Loucy (cell line): ENCODE data around the gene IFNA21.
"Not testable (repeated sequence)": the region's sequence is repeated elsewhere in the genome, so short reads cannot be mapped to it uniquely, and the experiment has no call there.

Experiments used
- H2AFZ ChIP-seq: fragments of 200-600 bp; sonication (generic); 2 replicates; pipeline ENCODE4 v1.6.0; 2016; ENCODE audit warnings: antibody characterized with exemption, mild to moderate bottlenecking, low read length, moderate library complexity
- H3F3A ChIP-seq: fragments of 200-600 bp; 2 replicates; pipeline ENCODE4 v1.6.0; 2016; ENCODE audit warnings: antibody characterized with exemption, low read depth, mild to moderate bottlenecking
- H3K27me3 ChIP-seq: fragments of 200-600 bp; sonication (generic); 2 replicates; pipeline ENCODE4 v1.6.1; 2014; ENCODE audit warnings: low read length, mild to moderate bottlenecking; ENCODE audit not compliant: insufficient read depth, poor library complexity, severe bottlenecking
- H3K36me3 ChIP-seq: fragments of 200-600 bp; sonication (generic); 2 replicates; pipeline ENCODE4 v1.6.1; 2016; ENCODE audit warnings: low read length; ENCODE audit not compliant: insufficient read depth
- H3K4me1 ChIP-seq: fragments of 200-600 bp; sonication (generic); 2 replicates; pipeline ENCODE4 v1.5.1; 2014; ENCODE audit warnings: low read length, mild to moderate bottlenecking; ENCODE audit not compliant: insufficient read depth, poor library complexity, severe bottlenecking
- H3K4me2 ChIP-seq: fragments of 200-600 bp; sonication (generic); 2 replicates; pipeline ENCODE4 v1.6.0; 2014; ENCODE audit warnings: antibody characterized with exemption, low read length, low read depth, mild to moderate bottlenecking; ENCODE audit not compliant: poor library complexity, severe bottlenecking
- H3K4me3 ChIP-seq: fragments of 200-600 bp; sonication (generic); 2 replicates; pipeline ENCODE4 v1.5.1; 2014; ENCODE audit warnings: low read length, mild to moderate bottlenecking, mixed read lengths; ENCODE audit not compliant: poor library complexity, severe bottlenecking
- H3K79me2 ChIP-seq: fragments of 200-600 bp; sonication (generic); 2 replicates; pipeline ENCODE4 v1.6.1; 2014; ENCODE audit warnings: low read length; ENCODE audit not compliant: insufficient read depth
- H3K9ac ChIP-seq: fragments of 200-600 bp; sonication (generic); 2 replicates; pipeline ENCODE4 v1.6.0; 2014; ENCODE audit warnings: mild to moderate bottlenecking, low read depth, low read length, moderate library complexity; ENCODE audit not compliant: poor library complexity, severe bottlenecking
- H3K9me2 ChIP-seq: fragments of 200-600 bp; sonication (generic); replicated peaks from 2 replicates; pipeline ENCODE4 v1.6.1; 2016; ENCODE audit warnings: low read depth, low read length, mixed read lengths
- H3K9me3 ChIP-seq: fragments of 200-600 bp; sonication (generic); 2 replicates; pipeline ENCODE4 v1.6.1; 2014; ENCODE audit warnings: mild to moderate bottlenecking, antibody characterized with exemption, low read length, low read depth; ENCODE audit not compliant: insufficient read depth
- H4K20me1 ChIP-seq: fragments of 200-600 bp; sonication (generic); 2 replicates; pipeline ENCODE4 v1.6.0; 2014; ENCODE audit warnings: antibody characterized with exemption, low read length, mild to moderate bottlenecking; ENCODE audit not compliant: insufficient read depth, poor library complexity, severe bottlenecking
- EZH2phosphoT487 ChIP-seq: fragments of 200-600 bp; IDR thresholded peaks from 2 replicates; pipeline ENCODE4 v1.6.1; 2018; ENCODE audit warnings: antibody characterized with exemption, mild to moderate bottlenecking, moderate library complexity, borderline replicate concordance
- TF ChIP-seq, protein P1 (sequence below): fragments of 200-600 bp; sonication (generic); conservative IDR thresholded peaks from 2 replicates; pipeline ENCODE4 v1.5.1; 2014; ENCODE audit warnings: mild to moderate bottlenecking, antibody characterized with exemption, low read length

Gene IFNA21

DNA sequence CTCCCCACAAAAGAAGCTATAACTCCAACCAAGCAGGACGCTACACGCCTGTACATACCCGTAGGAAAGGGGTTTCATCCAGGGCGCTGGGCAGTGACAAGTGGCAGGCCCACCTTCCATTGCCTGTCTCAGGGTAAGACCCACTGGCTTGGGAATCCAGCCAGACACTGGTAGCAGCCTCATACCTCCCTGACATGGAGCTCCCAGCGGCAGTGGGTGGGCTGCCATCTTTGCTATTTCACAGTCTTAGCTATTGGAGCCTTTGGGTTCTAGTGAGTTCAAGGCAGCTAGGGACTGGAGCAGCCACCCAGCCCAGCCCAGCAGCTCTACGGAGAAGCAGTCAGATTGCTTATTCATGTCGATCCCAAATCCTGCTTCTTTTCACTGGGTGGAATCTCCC lies 43.9 kb upstream of the IFNA21 start:
- no peak overlapping the region for H3K9ac ChIP-seq
- H3F3A ChIP-seq, result no peaks in the 10 kb centered on the region
- no peaks in the 10 kb centered on the region for H3K27me3 ChIP-seq
- no peak for TF ChIP-seq EZH2phosphoT487
- TF ChIP-seq, protein P1, sequence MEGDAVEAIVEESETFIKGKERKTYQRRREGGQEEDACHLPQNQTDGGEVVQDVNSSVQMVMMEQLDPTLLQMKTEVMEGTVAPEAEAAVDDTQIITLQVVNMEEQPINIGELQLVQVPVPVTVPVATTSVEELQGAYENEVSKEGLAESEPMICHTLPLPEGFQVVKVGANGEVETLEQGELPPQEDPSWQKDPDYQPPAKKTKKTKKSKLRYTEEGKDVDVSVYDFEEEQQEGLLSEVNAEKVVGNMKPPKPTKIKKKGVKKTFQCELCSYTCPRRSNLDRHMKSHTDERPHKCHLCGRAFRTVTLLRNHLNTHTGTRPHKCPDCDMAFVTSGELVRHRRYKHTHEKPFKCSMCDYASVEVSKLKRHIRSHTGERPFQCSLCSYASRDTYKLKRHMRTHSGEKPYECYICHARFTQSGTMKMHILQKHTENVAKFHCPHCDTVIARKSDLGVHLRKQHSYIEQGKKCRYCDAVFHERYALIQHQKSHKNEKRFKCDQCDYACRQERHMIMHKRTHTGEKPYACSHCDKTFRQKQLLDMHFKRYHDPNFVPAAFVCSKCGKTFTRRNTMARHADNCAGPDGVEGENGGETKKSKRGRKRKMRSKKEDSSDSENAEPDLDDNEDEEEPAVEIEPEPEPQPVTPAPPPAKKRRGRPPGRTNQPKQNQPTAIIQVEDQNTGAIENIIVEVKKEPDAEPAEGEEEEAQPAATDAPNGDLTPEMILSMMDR, result no peak
- H2AFZ ChIP-seq, result no peak overlapping the region
- H3K9me2 ChIP-seq, result no peaks in the 10 kb centered on the region
- H3K4me2 ChIP-seq, result no peak overlapping the region
- H3K36me3 ChIP-seq, result no peaks in the 10 kb centered on the region
- no peak overlapping the region for H3K4me3 ChIP-seq
- no peaks in the 10 kb centered on the region for H4K20me1 ChIP-seq
- no peaks in the 10 kb centered on the region for H3K79me2 ChIP-seq
- H3K4me1 ChIP-seq, result no peaks in the 10 kb centered on the region
- H3K9me3 ChIP-seq, result no peaks in the 10 kb centered on the region

DNA sequence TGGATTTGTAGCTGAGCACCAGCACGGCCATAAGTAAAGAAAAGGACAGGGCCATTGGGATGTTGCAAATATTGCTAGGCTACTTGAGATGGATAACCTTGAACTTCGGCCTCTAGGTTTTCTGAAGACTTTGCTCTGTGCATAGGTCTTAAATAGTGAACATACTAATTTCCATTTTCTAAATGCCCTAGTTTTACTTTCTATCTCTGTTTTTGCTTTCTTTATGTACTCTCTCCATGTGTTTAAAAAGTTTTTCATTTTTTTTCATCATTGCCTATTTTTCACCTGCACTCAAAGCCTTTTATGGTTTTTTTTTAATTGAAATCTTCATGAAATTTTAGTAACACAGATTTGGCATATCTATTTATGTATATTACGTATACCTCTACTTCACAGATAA lies 40.6 kb upstream of the IFNA21 start, which contains the start of gene IFNA10:
Gene IFNA10, minus strand, starts transcription at position 101 of the 400 bp plus-strand sequence. Its CDS starts 46 bp downstream, at position 55.
- H3K9ac ChIP-seq, H2AFZ ChIP-seq, H3F3A ChIP-seq, H3K4me2 ChIP-seq, H4K20me1 ChIP-seq, H3K36me3 ChIP-seq, H3K9me3 ChIP-seq, H3K4me1 ChIP-seq, H3K4me3 ChIP-seq, H3K79me2 ChIP-seq, H3K9me2 ChIP-seq, H3K27me3 ChIP-seq: not testable (repeated sequence)

DNA sequence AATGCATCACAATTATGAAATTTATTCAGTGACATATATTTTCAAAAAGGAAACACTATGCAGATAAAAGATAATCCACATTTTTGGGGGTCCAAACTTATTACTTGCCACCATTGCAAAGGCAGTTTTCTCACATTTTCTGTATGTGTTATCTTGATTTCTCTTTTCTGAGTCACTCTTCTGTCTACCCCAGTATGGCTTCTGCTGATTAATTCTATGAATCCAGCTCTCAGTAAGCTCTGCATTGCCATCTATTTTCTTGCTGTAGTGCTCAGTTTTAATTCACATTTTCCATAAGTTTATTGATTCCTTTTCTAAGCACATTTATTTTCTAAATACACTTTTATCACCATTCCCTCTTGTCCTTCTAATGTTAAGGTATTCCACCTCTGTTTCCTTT lies 38.7 kb upstream of the IFNA21 start:
- no peaks in the 10 kb centered on the region for H3K36me3 ChIP-seq
- no peaks in the 10 kb centered on the region for H3K4me1 ChIP-seq
- H3K9me3 ChIP-seq, result no peaks in the 10 kb centered on the region

DNA sequence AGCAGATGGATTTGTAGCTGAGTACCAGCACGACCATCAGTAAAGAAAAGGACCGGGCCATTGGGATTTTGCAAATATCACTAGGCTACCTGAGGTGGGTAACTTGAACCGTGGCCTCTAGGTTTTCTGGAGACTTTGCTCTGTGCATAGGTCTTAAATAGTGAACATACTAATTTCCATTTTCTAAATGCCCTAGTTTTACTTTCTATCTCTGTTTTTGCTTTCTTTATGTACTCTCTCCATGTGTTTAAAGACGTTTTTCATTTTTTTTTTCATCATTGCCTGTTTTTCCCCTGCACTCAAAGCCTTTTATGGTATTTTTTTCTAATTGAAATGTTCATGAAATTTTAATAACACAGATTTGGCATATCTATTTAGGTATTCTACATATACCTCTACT lies 35.6 kb upstream of the IFNA21 start, which contains the start of gene IFNA7:
Gene IFNA7, minus strand, starts transcription at position 101 of the 400 bp plus-strand sequence. Its CDS starts 40 bp downstream, at position 61.
- not testable (repeated sequence) for H3K4me1 ChIP-seq, H3K4me2 ChIP-seq, H3K9me3 ChIP-seq, H3F3A ChIP-seq, H4K20me1 ChIP-seq, H3K4me3 ChIP-seq, H3K9ac ChIP-seq, H3K27me3 ChIP-seq, H3K9me2 ChIP-seq, H2AFZ ChIP-seq, H3K79me2 ChIP-seq, H3K36me3 ChIP-seq

More for the DNA sequence above, 38.7 kb upstream of the IFNA21 start:
- H2AFZ ChIP-seq, result no peak overlapping the region
- no peaks in the 10 kb centered on the region for H3K79me2 ChIP-seq
- H3F3A ChIP-seq, result no peaks in the 10 kb centered on the region
- no peak overlapping the region for H3K4me3 ChIP-seq
- no peaks in the 10 kb centered on the region for H3K9me2 ChIP-seq
- H4K20me1 ChIP-seq, result no peaks in the 10 kb centered on the region
- H3K4me2 ChIP-seq, result no peak overlapping the region
- H3K27me3 ChIP-seq, result no peaks in the 10 kb centered on the region
- H3K9ac ChIP-seq, result no peak overlapping the region
- no peak for TF ChIP-seq EZH2phosphoT487
- TF ChIP-seq, protein P1, result no peak
